GM06990 (cell line): ENCODE data around the gene SPI1.

ENCODE experiments used
- DNase-seq: peaks from one replicate; pipeline ENCODE4 v3.0.0-alpha.2; 2011; ENCODE audit not compliant: insufficient read length; ENCODE audit errors: extremely low read depth
- H3K27me3 ChIP-seq: replicated peaks from 2 replicates; pipeline ENCODE4 v1.6.0; 2011; ENCODE audit warnings: low read length; ENCODE audit not compliant: control insufficient read depth, insufficient read depth
- H3K36me3 ChIP-seq: 2 replicates; pipeline ENCODE4 v1.5.1; 2011; ENCODE audit warnings: low read length; ENCODE audit not compliant: control insufficient read depth, insufficient read depth
- H3K4me3 ChIP-seq: replicated peaks from 2 replicates; pipeline ENCODE4 v1.5.1; 2011; ENCODE audit warnings: low read depth, mild to moderate bottlenecking, control low read depth, low read length
- CTCF ChIP-seq: IDR thresholded peaks from 2 replicates; pipeline ENCODE4 v1.5.1; 2011; ENCODE audit warnings: low read length, control low read depth, mild to moderate bottlenecking, inconsistent platforms; ENCODE audit not compliant: insufficient read depth, poor library complexity, severe bottlenecking

SPI1 gene

GRCh38 chr11:47411884-47412746, 33.8 kb upstream of the SPI1 start:
- no peak for DNase-seq
- peak; percentile 99 for TF ChIP-seq CTCF
- Histone ChIP-seq H3K4me3 (no peak overlapping the region), H3K27me3 (no peaks in the 10 kb centered on the region), H3K36me3 (peaks cover 14% of the 10 kb centered on the region)

- peaks cover 14% of the 10 kb centered on the region for H3K36me3 ChIP-seq
- H3K27me3 ChIP-seq = no peaks in the 10 kb centered on the region
- TF ChIP-seq CTCF = no peak
- no peak for DNase-seq
- H3K4me3 ChIP-seq = no peak overlapping the region
These were observed 32.3 kb upstream of the SPI1 start for GRCh38 chr11:47410370-47411264.

GRCh38 chr11:47409440-47410369, 31.4 kb upstream of the SPI1 start:
- DNase-seq = no peak
- no peak for TF ChIP-seq CTCF
- H3K4me3 ChIP-seq = peak overlapping the region; percentile 84; the same call in 1 of the 2 replicates
- H3K36me3 ChIP-seq = peaks cover 11% of the 10 kb centered on the region
- no peaks in the 10 kb centered on the region for H3K27me3 ChIP-seq

GRCh38 chr11:47408598-47409439, 30.5 kb upstream of the SPI1 start:
- no peak for DNase-seq
- Histone ChIP-seq H3K4me3 (peak overlapping the region; percentile 84), H3K27me3 (no peaks in the 10 kb centered on the region), H3K36me3 (peaks cover 4% of the 10 kb centered on the region)
- TF ChIP-seq CTCF = no peak
